ENCODE measurements around the gene DLX4.

DLX4 gene

GRCh38 chr17:49989518-49989880 is 20.5 kb downstream of the DLX4 start:
- DNase-seq: no peak

GRCh38 chr17:49990331-49990730 is 21.3 kb downstream of the DLX4 start:
- no peak for DNase-seq

DNA sequence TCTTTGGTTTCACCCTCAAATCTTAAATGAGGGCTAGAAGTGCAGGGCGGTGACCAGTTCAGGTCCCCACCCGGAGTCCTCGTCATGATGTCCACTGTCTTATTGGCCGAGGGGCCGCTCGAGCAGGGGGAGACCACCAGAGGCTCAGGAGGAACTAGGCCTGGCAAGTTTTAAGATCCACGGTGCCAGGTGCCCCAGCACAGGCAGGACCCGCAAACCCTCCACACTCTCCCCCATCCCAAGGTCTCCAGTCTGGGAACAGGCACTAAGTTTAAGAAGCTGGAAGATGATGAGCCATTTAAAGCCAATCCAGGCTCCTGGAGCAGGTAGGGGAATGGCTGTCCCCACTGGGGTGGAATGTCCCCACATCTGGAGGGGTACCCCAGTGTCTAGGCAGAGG is 21.9 kb downstream of the DLX4 start:
- DNase-seq: no peak

GRCh38 chr17:49991409-49991808 is 22.4 kb downstream of the DLX4 start:
- no peak for DNase-seq

DNA sequence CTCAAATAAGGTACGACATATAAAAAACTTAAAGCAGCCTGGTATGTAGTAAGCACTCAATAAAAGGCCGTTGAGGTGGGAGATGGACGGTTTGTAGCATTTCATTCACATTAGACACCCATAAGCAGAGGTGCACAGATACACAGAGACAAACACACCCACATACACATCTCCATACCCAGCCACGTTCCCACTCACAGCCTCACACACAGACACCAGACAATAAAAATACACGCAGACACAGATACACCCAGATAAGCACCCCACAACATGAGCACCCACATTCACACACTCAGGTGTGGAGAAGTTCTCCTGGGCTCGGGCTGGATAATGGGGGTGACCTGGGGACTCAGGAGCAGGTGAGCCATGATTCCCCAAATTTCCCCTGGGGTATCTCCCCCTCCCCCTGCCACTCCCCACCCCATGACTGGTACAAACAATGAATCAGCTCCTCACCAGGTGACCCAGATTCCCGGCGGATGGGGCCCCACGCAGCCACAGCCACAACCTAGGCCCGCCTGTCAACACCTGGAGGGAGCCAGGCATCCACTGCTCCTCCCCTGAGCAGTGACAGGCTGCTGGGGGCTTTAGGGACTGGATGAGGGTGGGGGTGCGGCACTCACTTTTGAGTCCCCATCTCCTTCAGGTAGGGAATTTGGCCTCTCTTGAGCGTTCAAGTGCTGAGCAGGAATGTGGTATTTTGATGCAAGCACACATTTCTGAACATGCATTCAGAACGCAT is 23.4 kb downstream of the DLX4 start:
- no peak for DNase-seq

DNA sequence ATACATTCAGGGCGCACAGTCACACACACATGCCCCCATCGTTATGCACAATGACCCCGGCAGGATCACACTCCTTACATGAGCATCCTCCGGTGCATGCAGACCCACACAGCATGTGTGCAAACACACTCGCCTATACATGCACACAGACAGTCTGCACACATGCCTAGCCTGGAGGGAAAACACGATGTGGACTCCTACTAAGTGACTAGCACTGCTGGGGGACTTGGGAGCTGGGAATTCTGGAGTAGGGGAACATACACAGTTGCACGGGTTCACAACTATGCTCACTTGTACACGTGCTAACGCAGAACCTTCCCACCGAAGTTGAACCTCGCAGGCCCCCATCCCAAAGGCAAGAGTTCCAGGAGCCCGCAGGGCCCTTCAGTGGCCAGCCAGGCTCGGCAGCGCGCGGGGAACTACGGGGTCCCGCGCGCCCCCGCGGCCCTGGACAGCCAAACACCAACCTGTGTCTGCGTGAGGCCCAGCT is 24.0 kb downstream of the DLX4 start:
- no peak for DNase-seq

DNA sequence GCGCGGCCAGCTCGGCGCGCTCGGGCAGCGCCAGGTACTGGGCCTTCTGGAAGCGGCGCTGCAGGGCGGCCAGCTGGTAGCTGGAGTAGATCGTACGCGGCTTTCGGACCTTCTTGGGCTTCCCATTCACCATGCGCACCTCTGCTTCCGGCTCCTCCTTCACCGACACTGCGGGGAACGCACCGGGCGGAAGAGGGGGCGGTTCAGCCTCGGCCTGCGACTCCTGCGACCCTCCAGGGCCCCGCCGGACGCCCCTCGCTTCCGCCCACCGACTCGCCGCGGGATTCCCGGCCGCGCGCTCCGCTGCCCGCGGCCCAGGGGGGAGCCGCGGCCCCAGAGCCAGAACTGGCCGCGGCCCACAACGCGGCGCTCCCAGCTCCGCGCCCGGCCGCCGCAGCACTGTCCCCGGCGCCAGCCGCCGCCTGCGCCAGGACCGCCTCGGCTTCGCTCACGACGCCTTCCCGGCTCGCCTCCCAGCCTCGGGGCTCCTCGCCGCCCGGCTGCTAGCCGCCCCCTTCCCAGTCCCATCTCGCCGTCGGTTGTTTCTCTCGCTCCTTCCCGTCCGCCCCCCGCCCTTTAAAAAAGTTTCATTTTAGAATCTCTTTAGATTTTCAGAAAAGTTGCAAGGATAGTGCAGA is 24.6 kb downstream of the DLX4 start:
- DNase-seq: peak; percentile 29

DNA sequence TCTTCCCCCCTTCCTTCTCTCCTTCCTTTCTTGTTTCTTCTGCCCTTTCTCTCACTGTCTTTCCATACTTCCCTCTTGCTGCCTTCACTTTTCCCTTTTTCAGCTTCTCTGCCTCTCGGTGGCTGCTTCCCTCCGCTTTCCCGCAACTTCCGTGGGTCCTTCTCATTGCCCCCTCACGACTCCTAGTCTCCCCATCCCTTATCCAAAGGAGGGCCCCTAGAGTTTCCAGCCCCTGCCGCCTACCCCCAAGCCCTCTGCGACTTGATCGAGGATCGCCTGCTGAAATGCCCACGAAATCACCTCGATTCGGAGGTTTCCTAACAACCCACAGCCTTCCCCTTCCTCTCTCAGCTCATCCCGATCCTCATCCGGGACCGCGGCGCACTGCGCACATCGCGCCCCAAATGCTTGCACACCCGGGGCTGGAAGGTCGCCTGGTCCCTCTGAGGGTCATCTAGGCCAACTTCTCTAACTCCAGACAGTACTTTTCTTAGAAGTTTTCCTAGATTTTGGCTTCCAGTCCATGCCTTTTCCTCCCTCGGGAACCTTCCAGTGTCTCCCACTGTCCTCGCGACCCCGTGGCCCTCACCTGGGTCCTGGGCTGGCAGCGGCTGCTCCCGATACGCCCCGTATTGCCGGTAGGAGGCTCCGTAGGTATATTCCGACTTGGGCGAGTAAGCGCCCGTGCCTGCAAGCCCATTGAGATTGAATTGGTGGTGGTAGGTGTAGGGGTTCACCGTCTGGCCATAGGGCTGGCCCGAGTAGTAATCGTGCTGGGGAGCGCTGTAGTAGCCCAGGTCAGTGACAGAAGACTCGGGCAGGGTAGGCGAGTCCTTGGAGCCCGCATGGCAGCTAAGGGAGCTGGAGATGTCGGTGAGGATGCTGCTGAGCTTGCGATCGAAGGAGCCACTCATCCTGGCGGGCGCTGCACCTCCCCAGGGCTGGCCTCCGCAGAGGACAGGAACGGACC is 25.4 kb downstream of the DLX4 start:
- no peak for DNase-seq

- no peak for DNase-seq
These were observed 26.2 kb downstream of the DLX4 start, which contains the start of gene DLX3 for GRCh38 chr17:49995055-49995738. Gene DLX3, minus strand, starts transcription at chr17:49995224. Its CDS starts 226 bp downstream, at chr17:49994998.

DNA sequence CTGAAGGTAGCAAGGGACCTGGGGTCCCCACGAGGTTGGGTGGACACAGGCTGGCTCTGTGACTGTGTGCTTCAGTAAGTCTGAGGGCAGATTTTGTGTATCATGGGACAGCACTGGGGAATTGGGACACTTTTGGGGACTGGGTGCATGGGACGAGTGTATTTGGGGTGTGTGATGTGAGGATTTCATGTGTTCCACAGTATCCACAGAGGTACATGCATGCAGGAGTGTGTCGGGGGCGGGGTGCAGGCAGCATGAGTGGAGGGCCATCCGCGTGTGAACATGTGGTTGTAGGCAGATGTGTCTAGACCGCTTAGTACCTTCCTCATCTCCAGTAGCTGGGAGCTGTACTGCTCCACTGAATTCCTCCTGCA is 27.1 kb downstream of the DLX4 start:
- DNase-seq: no peak

- peak; percentile 69 for DNase-seq
These were observed 27.7 kb downstream of the DLX4 start for GRCh38 chr17:49996495-49997300.

- no peak for DNase-seq
These were observed 28.3 kb downstream of the DLX4 start for GRCh38 chr17:49997301-49997650.

- peak; percentile 87 for DNase-seq
These were observed 29.0 kb downstream of the DLX4 start for GRCh38 chr17:49997773-49998703.

DNA sequence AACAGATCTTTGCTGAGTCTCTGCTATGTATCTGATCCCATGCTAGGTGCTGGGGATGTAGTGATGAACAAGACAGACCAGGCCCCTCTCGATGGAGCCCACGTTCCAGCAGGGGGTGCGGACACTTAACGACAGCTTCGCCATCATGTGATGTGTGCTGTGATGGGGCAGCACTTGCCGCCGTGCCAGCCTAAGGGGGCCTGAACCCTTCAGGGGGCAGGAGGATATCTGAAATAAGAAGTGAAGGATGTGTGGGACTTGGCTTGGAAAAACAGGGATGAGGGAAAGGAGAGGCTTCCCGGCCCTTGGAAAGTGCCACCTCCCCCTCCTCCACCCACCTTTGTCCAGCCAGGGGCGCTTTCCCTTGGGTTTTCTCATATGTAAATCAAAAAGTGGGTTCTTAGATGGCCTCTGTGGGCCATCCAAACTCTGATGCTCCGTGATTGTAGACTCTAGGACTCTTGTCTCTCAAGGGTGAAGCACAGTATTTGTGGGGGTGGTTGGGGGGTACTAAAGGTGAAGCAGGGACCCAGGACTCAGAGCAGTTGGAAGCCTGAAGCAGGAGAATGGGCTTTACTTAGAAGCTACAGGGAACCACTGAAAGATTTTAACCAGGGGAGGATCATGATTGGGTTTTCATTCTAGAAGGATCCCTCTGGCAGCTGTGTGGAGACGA is 30.0 kb downstream of the DLX4 start:
- no peak for DNase-seq

- DNase-seq: no peak
These were observed 34.9 kb downstream of the DLX4 start for GRCh38 chr17:50003911-50004310.

GRCh38 chr17:50009282-50009681 is 40.3 kb downstream of the DLX4 start:
- DNase-seq: no peak

GRCh38 chr17:50013079-50013478 is 44.1 kb downstream of the DLX4 start:
- DNase-seq: no peak

- no peak for DNase-seq
These were observed 45.6 kb downstream of the DLX4 start for GRCh38 chr17:50014471-50015088.

DNA sequence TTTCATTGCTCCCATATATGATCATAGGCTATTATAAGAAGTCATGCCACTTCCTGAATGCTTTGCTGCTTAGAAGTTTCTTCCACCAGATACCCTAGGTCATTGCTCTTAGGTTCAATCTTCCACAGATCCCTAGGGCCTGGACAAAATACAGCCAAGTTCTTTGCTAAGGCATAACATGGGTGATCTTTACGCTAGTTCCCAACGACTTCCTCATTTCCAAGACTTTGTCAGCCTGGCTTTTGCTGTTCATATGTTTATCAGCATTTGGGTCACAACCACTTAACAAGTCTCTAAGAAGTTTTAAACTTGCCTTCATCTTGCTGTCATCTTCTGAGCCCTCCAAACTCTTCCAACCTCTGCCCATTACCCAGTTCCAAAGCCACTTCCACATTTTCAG is 46.2 kb downstream of the DLX4 start:
- DNase-seq: no peak

- DNase-seq: no peak
These were observed 49.9 kb downstream of the DLX4 start for GRCh38 chr17:50018909-50019308.

All from CD4-positive, alpha-beta T cell treated with Interleukin-12 subunit alpha and Interleukin-12 subunit beta, for 1 hour (primary cell).